ENCODE results near the gene SELENOV.
A peak's percentile ranks its signal among the peaks of the same experiment; 100 is the strongest.

SELENOV gene

DNA sequence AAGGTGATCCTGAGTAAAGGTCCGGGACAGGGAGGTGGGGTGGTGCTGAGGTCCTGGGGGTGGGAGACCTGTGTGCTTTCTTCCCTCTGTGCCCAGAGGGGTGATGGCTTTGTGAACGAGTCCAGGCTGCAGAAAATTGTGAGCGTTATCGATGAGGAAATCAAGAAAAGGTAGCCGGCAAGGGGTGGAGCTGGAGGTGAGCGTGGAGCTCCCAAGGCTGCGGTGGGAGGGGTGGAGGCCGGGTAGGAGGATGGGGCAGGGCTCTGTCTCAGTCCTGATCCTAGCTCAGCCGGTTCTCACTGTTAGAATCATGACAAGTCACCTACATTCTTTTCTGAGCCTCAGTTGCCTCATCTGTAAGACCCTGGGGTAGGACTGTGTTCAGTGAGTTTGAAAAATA lies 4.0 kb downstream of the SELENOV start:
- DNase-seq (ENCODE audit: low read depth, low spot score) = peak; percentile 72

DNA sequence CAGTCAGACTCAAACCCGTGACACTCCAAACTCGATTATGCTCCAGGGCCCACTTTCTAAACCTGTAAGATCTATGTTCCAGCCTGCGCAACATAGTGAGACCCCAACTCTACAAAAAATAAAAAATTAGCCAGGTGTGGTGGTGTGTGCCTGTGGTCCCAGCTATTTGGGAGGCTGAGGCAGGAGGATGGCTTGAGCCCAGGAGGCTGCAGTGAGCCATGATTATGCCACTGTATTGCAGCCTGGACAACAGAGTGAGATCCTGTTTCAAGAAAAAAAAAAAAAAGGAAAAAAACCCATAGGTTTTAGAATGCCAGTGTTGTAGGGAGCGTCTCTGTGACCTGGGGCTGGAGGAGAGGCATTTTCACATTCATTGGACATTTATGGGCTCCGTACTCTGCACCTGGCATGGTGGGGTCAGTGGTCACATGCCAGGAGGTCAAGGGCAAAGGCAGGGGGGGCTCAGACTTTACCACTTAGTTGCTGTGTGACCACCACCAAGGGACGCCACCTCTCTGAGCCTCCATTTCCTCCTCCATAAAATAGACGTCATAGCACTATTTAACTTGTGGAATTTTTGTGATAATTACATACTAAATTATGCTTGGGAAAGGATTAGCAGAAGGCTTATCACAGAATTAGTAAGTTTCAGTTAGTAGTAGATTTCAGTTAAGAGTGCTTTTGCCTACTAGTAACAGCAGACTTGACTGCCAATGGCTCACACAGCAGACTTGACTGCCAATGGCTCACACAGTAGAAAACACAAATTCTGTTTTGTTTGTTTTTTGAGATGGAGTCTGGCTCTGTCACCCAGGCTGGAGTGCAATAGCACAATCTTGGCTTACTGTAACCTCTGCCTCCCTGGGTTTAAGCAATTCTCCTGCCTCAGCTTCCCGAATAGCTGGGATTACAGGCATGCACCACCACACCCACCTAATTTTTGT lies 5.9 kb downstream of the SELENOV start:
- DNase-seq (ENCODE audit: low read depth, low spot score) = no peak

GRCh38 chr19:39524495-39524894 lies 9.6 kb downstream of the SELENOV start:
- no peak for DNase-seq (ENCODE audit: low read depth, low spot score)

DNA sequence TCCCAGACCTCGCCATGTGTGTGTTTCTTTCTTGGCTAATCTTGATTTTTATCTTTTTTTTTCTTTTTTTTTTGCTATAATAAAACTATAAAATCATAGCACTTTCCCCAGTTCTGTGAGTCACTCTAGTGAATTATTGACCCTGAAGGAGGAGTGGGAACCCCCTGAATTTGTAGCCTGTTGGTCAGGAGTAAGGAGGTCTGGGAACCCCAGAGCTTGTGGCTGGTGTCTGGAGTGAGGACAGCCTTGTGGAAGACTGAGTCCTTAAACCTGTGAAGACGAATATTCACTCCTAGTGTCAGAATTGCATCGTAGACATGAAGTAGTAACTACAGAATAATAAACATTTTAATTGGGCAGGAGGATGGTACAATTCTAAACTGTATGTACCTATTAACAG lies 10.3 kb downstream of the SELENOV start:
- DNase-seq (ENCODE audit: low read depth, low spot score) = no peak

GRCh38 chr19:39531834-39532232 lies 16.9 kb downstream of the SELENOV start:
- no peak for DNase-seq (ENCODE audit: low read depth, low spot score)

- peak; percentile 94 for DNase-seq (ENCODE audit: low read depth, low spot score)
These were observed 17.5 kb downstream of the SELENOV start, which contains the start of gene EID2B for GRCh38 chr19:39532233-39533002. Gene EID2B (minus strand): TSS chr19:39532852. CDS start chr19:39532802, 50 bp downstream.

DNA sequence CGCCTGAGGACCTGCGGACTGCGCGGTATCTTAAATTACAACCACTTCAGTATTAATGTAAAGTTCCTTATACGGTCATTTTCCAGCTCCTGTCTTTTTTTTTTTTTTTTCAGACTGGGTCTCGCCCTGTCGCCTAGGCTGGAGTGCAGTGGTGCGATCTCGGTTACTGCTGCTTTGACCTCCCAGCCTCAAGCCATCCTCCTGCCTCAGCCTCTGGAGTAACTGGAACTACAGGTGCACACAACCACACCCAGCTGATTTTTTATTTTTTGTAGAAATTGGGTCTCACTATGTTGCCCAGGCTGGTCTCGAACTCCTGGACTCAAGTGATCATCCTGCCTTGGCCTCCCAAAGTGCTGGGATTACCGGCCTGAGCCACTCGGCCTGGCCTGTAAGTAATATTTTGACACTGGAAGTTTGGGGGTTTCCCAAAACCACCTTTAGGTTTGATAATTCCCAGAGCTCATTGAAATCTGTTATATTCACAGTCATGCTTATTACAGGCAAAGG lies 18.1 kb downstream of the SELENOV start:
- no peak for DNase-seq (ENCODE audit: low read depth, low spot score)

DNA sequence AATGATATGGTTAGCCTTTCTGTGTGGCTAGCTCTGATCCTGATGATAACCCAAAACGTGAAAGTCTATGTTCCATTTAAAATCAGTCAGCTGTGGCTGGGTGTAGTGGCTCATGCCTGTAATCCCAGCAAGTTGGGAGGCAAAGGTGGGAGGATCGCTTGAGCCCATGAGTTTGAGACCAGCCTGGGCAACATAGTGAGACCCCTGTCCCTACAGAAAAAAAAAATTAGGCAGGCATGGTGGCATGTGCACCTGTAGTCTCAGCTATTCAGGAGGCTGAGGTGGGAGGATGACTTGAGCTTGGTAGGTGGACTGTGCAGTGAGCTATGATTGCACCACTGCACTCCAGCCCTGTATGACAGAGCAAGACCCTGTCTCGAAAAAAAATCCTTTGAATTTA lies 18.9 kb downstream of the SELENOV start:
- no peak for DNase-seq (ENCODE audit: low read depth, low spot score)

GRCh38 chr19:39539165-39539517 lies 24.2 kb downstream of the SELENOV start:
- DNase-seq (ENCODE audit: low read depth, low spot score) = no peak

DNA sequence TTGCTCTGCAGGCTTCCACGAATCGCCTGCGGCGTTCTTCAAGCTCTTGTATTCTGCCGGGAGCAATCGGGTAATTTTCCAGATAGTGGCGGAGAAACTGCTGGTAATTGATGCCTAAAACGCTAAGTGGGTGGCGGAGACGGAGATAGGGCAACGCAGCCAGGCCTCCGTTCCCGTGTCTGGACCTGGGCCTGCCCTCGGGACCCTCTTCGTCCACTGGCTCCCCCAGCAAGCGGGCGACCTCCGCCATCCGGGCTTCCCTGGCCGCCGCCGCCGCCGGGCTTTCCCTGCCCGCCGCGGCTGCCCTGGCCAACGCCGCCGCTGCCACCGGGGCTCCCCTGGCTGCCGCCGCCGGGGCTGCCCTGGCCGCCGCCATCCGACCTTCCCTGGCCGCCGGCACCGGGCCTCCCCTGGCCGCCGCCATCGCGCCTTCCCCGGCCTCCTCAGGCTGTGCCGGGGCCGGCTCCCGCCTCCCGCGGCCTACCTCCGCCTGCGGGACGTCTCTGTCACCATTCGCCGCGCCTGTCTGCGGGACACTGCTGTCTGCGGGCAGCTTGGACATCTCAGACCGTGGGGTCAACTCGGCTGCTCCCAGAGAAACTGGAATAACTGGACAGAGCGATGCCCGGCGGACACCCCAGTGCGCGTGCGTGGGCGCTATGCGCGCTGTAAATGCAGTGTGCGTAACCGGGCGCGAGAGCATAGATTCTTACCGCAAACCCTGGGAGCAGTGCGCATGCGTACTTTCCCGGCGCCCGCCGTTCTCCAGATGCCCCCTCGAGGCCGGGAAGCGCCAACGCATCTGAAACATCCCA lies 24.8 kb downstream of the SELENOV start, which contains the start of gene EID2:
Gene EID2 (minus strand): TSS at position 644 of the 815 bp plus-strand sequence. CDS start 82 bp downstream, at position 562.
- DNase-seq (ENCODE audit: low read depth, low spot score) = peak; percentile 95

DNA sequence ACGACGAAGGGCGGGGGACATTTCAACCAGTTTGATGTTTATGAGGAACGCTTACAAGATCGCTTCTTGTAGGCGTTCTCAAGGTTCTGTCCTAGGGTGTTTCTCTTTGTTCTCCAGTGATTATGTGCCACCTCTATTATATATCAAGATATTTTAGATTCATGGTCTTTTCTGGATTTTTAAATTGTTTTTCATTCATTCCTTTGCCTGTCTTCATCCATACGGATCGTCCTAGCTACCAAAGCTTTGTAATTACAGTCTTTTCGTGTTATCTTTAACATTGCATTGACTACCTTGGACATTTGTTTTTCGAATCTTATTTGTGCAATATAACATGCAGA lies 25.4 kb downstream of the SELENOV start:
- DNase-seq (ENCODE audit: low read depth, low spot score) = no peak

DNA sequence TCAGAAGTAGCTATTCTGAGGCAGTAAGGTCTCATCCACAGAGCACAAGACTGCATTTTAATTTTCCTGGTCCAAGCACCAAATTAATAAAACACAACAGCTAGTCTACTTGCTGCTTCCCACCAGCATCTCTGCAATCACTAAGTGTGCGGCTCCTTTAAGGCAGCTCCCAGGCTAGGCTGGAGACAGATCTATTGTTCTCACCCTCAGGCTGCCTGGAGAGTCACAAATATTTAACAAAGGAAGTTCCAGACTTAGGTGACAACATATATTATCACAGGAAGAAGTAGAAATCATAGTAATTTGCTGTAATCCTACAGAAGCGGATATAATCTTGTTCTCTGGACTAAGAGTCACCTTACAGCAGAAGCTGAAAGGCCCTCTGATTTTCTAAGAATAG lies 27.3 kb downstream of the SELENOV start:
- DNase-seq (ENCODE audit: low read depth, low spot score) = no peak

DNA sequence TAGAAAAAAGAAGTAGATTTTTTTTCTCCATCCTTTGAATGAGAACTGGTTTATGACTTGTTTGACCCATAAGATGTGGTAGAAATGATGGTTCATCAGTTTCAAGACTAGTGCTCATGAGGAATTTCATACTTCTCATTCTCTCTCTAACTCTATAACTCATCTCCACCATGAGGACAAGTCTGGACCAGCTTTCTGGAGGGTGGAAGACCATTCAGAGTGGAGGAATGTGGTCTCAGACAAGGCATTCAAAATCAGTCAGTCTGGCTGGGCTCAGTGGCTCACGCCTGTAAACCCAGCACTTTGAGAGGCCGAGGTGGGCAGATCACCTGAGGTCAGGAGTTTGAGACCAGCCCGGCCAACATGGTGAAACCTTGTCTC lies 28.5 kb downstream of the SELENOV start:
- no peak for DNase-seq (ENCODE audit: low read depth, low spot score)

- DNase-seq (ENCODE audit: low read depth, low spot score) = no peak
These were observed 29.4 kb downstream of the SELENOV start for GRCh38 chr19:39544226-39544903.

- no peak for DNase-seq (ENCODE audit: low read depth, low spot score)
These were observed 30.0 kb downstream of the SELENOV start for GRCh38 chr19:39544911-39545310.

GRCh38 chr19:39546599-39546998 lies 31.7 kb downstream of the SELENOV start:
- DNase-seq (ENCODE audit: low read depth, low spot score) = peak; percentile 15

DNA sequence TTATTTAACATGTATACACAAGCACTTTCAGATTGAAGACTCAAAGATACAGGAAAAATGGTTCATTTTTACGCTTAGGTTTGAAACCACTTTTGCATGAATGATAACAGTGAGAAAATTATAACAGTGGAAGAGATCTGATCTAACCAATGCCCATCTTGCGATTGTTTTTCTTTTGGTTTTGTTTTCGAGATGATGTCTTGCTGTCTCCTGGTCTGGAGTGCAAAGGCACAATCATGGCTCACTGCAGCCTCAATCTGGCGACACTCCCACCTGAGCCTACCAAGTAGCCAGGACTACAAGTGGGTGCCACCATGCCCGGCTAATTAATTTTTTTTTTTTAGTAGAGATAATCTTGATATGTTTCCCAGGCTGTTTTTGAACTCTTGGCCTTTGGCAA lies 35.3 kb downstream of the SELENOV start:
- DNase-seq (ENCODE audit: low read depth, low spot score) = no peak

GRCh38 chr19:39553082-39553652 lies 38.2 kb downstream of the SELENOV start:
- DNase-seq (ENCODE audit: low read depth, low spot score) = no peak

DNA sequence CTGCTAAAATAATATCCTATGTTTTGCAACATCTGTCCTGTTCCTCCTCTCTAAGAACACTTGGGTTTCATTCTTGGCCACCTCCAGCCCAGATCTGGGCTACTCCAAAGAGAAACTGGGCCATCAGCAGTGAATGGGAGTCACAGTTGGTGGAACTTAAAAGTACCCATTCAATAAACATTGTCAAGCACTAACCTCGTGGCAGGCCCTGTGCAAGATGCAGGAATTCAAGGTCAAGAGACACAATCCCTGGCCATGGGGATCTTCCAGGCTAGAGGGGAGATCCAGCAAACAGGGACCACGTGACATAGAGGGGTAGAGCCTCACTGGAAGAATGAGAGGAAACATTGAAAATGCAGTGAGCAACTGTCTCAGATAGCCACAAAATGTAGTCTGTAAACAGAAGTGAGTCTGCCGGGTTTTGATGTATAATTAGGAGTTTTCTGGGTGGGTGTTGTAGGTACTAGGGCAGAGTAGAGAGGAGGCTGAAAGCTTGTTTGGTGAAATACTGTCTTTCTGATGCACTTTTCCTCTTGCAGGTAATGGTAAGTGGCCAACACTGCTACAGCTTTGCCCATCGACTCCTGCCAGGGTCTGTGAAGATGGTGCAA lies 39.9 kb downstream of the SELENOV start:
- no peak for DNase-seq (ENCODE audit: low read depth, low spot score)

DNA sequence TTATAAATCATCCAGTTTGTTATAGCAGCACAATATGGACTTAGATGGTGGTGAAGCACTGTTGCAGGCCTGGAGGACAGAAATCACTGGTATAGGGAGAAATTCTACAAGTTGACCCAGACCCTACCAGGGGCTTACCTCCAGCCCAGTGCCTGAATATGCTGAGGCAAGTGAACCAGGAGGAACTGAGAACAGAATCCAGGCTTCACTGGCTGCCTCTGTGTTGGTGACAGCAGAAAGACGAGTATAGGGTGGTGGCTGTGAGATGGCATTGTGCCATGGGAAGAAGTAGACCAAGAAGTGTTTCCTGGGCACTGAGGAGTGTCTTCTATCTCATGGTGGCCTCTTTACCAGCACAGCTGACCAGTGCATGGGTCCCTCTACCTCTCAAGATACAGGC lies 40.9 kb downstream of the SELENOV start:
- DNase-seq (ENCODE audit: low read depth, low spot score) = no peak

Measured in ELF-1 (cell line).